ENCODE data around the gene RAD51. TPM values are rescaled to one million over a fixed set of nuclear protein-coding genes. Genes with fewer than 3 reads are reported as not detected.

The RAD51 gene
- total and polyA plus RNA-seq, 9 of the 15 experiments (the other 6 are each of a cell fraction or from before 2014, with no cell fraction given) = 16.0 to 63.8 (median 34.6) TPM

DNA sequence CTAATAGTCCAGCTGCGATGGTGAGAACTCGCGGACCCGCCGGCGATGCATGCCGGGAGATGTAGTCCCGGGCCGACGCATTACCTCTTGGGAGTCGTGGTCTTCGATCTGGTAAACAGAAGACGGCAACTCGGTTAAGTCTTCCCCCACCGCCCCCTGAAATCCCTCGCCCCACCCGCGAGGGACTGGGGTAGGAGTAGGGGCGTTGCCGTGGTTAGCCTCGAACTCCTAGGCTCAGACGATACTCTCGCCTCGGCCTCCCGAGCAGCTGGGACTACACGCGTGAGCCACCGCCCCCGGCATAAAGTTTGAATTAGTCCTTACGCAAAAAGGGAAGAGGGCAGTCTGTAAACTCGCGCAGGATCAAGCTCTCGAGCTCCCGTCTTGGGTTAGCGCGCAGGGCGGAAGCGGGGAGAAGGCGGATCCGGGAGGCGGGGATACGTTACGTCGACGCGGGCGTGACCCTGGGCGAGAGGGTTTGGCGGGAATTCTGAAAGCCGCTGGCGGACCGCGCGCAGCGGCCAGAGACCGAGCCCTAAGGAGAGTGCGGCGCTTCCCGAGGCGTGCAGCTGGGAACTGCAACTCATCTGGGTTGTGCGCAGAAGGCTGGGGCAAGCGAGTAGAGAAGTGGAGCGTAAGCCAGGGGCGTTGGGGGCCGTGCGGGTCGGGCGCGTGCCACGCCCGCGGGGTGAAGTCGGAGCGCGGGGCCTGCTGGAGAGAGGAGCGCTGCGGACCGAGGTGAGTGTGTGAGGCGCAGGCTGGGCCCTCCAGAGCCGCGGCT lies at the start of gene RAD51 (continued):
- TF ChIP-seq RUNX1 (IDR thresholded peaks at IDR 0.05; ENCODE audit: low read depth) (no peak), SPI1 (IDR thresholded peaks at IDR 0.05; ENCODE audit: borderline replicate concordance, low read depth, low read length) (peak; percentile 93), E2F8 (IDR thresholded peaks at IDR 0.05; ENCODE audit: low read depth, partially characterized antibody) (peak; percentile 100), NELFE (IDR thresholded peaks at IDR 0.05; ENCODE audit: insufficient read depth, insufficient read length) (no peak), KLF10 (CRISPR knock-in tag; IDR thresholded peaks at IDR 0.05) (no peak), ZZZ3 (IDR thresholded peaks at IDR 0.05) (no peak), ETV1 (tag; conservative IDR thresholded peaks at IDR 0.05; ENCODE audit: low read depth) (peak; percentile 56), PCBP1 (IDR thresholded peaks at IDR 0.05; ENCODE audit: low read depth, low read length, poor library complexity, severe bottlenecking) (peak; percentile 47), HES1 (IDR thresholded peaks at IDR 0.05; ENCODE audit: low read depth) (no peak), MED1 (CRISPR knock-in tag; IDR thresholded peaks at IDR 0.05; ENCODE audit: borderline replicate concordance) (no peak), KDM5B (IDR thresholded peaks at IDR 0.05; ENCODE audit: insufficient replicate concordance, low read depth, low read length) (peak; percentile 59), SIN3B (IDR thresholded peaks at IDR 0.05; ENCODE audit: low read depth) (peak; percentile 66; the same call in 1 of the 2 replicates), CXXC5 (CRISPR knock-in tag; IDR thresholded peaks at IDR 0.05) (peak; percentile 96), ARID1B (IDR thresholded peaks at IDR 0.05) (peak; percentile 34; the same call in 1 of the 2 replicates), ZNF263 (CRISPR knock-in tag; IDR thresholded peaks at IDR 0.05; ENCODE audit: borderline replicate concordance) (peak; percentile 36; the same call in 1 of the 2 replicates), SIRT6 (IDR thresholded peaks at IDR 0.05; ENCODE audit: low read depth, low read length) (no peak), HDAC3 (IDR thresholded peaks at IDR 0.05; ENCODE audit: borderline replicate concordance, partially characterized antibody) (no peak), NCOA2 (IDR thresholded peaks at IDR 0.05; ENCODE audit: partially characterized antibody in 2 of 2) (no peak), SMC3 (conservative IDR thresholded peaks at IDR 0.05; ENCODE audit: insufficient read depth, low read depth, low read length) (no peak), TBL1XR1 (IDR thresholded peaks at IDR 0.05; ENCODE audit: low read length in 2 of 2) (no peak), GATAD2A (IDR thresholded peaks at IDR 0.05) (0 out of 2 replicates have a peak, but pooled peaks have one; percentile 30)
- TF ChIP-seq, protein P1, sequence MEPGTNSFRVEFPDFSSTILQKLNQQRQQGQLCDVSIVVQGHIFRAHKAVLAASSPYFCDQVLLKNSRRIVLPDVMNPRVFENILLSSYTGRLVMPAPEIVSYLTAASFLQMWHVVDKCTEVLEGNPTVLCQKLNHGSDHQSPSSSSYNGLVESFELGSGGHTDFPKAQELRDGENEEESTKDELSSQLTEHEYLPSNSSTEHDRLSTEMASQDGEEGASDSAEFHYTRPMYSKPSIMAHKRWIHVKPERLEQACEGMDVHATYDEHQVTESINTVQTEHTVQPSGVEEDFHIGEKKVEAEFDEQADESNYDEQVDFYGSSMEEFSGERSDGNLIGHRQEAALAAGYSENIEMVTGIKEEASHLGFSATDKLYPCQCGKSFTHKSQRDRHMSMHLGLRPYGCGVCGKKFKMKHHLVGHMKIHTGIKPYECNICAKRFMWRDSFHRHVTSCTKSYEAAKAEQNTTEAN (CRISPR knock-in tag; IDR thresholded peaks at IDR 0.05) = no peak
